Measurements from ENCODE around the gene PCNX4.

DNA sequence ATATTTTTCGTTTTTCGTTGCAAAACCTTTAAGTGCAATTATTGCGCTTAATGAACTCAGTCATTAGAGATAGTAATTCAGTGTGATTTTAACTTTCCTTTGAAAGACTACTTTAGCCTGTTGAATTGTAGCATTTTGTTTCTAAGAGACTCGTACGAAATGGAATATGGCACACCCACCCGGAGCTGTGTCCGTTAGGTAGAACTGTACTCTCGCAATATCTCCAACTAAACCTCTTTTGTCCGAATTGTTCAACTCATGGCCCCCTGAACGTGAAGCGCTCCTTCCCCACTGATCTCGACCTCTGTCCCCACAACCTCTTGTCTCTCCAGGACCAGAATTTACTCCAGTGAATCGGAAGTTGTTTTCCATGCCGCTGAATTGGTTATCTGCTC is 800 bp downstream of the PCNX4 start:
- no peak for TF ChIP-seq CTCF (IDR thresholded peaks at IDR 0.05)
- no peak for TF ChIP-seq POLR2A (IDR thresholded peaks at IDR 0.05)
- TF ChIP-seq EP300 (IDR thresholded peaks at IDR 0.05): no peak

Measured in ovary (tissue), 3 donors.